ENCODE results near the gene TNFRSF21. TPM values are rescaled to one million over a fixed set of nuclear protein-coding genes. Genes with fewer than 3 reads are reported as not detected.

TNFRSF21 gene
- total and polyA plus RNA-seq, 10 of the 15 experiments (the other 5 are each of a cell fraction or from before 2014, with no cell fraction given) = 0.09 to 1.0 (median 0.27) TPM

- ChIA-PET CTCF (interaction anchor here (1.0 to 11.4 kb wide), 3 partner anchors 66 to 292 kb away, joined by 3 to 122 read pairs (median 3); no protein-coding TSS in a partner anchor), SMC1A (ENCODE audit: uncharacterized antibody, unreplicated experiment) (interaction anchor here (0.7 to 5.7 kb wide), 8 partner anchors 11 to 212 kb away, joined by 3 to 37 read pairs (median 4); no protein-coding TSS in a partner anchor), RAD21 (ENCODE audit: unreplicated experiment) (interaction anchor here (1.1 to 2.3 kb wide), 6 partner anchors 203 to 335 kb away, joined by 3 to 8 read pairs (median 4); no protein-coding TSS in a partner anchor), POLR2A (no interaction called here)
- no TSS peak for BruUV-seq (replicated peaks)
- Histone ChIP-seq H3K27me3 (replicated peaks in 1 of 2; ENCODE audit: control insufficient read depth in 2 of 2, insufficient read depth in 2 of 2, low read length in 1 of 2) (peaks cover 6 to 13% of the 10 kb centered on the region in 2 experiments; a peak in 3 of 4 replicates), H3K36me3 (ENCODE audit: control insufficient read depth in 2 of 2, insufficient read depth in 2 of 2, low read length in 1 of 2) (no peaks in the 10 kb centered on the region), H3K9ac (ENCODE audit: control insufficient read depth, insufficient read depth, low read length) (no peak overlapping the region), H3K4me3 (peak overlapping the region; percentile 65; the same call in 1 of the 2 replicates), H3K79me2 (ENCODE audit: control insufficient read depth, insufficient read depth, low read length) (no peaks in the 10 kb centered on the region), H3K9me3 (replicated peaks; ENCODE audit: control insufficient read depth, insufficient read depth, low read length) (no peaks in the 10 kb centered on the region), H4K20me1 (ENCODE audit: control insufficient read depth, insufficient read depth) (no peaks in the 10 kb centered on the region), H2AFZ (ENCODE audit: control insufficient read depth, low read depth, low read length) (no peak overlapping the region), H3K27ac (ENCODE audit: control insufficient read depth, insufficient read depth) (no peak overlapping the region), H3K4me2 (ENCODE audit: control insufficient read depth, insufficient read depth) (peak overlapping the region; percentile 91), H3K4me1 (ENCODE audit: control insufficient read depth, insufficient read depth, low read length) (no peaks in the 10 kb centered on the region)
- DNase-seq (ENCODE audit: low read depth, low spot score) = no peak
- FAIRE-seq = no peak
- in situ Hi-C loops (cut with MboI) = loop anchor here (5.0 kb wide), 1 partner anchor 211 kb away; no protein-coding TSS in a partner anchor
- no peak for TF ChIP-seq KAT2A (conservative IDR thresholded peaks at IDR 0.05; ENCODE audit: control insufficient read depth, low read depth, low read length)
- no peak for TF ChIP-seq TCF12 (IDR thresholded peaks at IDR 0.05; ENCODE audit: low read depth, low read length)
- peak; percentile 92 for TF ChIP-seq SUZ12 (IDR thresholded peaks at IDR 0.05; ENCODE audit: unreplicated experiment)
- no peak for TF ChIP-seq RAD21 (IDR thresholded peaks at IDR 0.05; ENCODE audit: insufficient read depth, low read depth, low read length)
- TF ChIP-seq MXI1 (IDR thresholded peaks at IDR 0.05; ENCODE audit: low read depth, low read length) = no peak
- ATAC-seq = no peak; the same call in 1 of the 3 replicates
- intact Hi-C loops (cut with micrococcal nuclease; ENCODE audit: unreplicated experiment) = no loop called here
- 2% methylated on average over 43 of the region's 48 CpGs for WGBS (ENCODE audit: insufficient coverage, insufficient replicate concordance, low lambda C conversion rate, missing lambda C conversion rate)
Measured at GRCh38 chr6:47308552-47309290, 984 bp downstream of the TNFRSF21 start.

- H3K4me1 ChIP-seq (ENCODE audit: control insufficient read depth, insufficient read depth, low read length) = no peaks in the 10 kb centered on the region
- no peaks in the 10 kb centered on the region for H4K20me1 ChIP-seq (ENCODE audit: control insufficient read depth, insufficient read depth)
- no peaks in the 10 kb centered on the region for H3K9me3 ChIP-seq (replicated peaks; ENCODE audit: control insufficient read depth, insufficient read depth, low read length)
- FAIRE-seq (no peak), DNase-seq (ENCODE audit: low read depth, low spot score) (no peak), ATAC-seq (no peak)
- TF ChIP-seq CREM (IDR thresholded peaks at IDR 0.05; ENCODE audit: low read depth) (no peak), PML (IDR thresholded peaks at IDR 0.05; ENCODE audit: low read length) (no peak), CHD2 (IDR thresholded peaks at IDR 0.05; ENCODE audit: borderline replicate concordance, low read depth, low read length) (no peak), BRCA1 (IDR thresholded peaks at IDR 0.05; ENCODE audit: low read depth, low read length) (no peak), POLR2A (IDR thresholded peaks at IDR 0.05; ENCODE audit: low read depth, low read length) (no peak), ESRRA (IDR thresholded peaks at IDR 0.05; ENCODE audit: low read length) (no peak)
- TF ChIP-seq, protein P1, sequence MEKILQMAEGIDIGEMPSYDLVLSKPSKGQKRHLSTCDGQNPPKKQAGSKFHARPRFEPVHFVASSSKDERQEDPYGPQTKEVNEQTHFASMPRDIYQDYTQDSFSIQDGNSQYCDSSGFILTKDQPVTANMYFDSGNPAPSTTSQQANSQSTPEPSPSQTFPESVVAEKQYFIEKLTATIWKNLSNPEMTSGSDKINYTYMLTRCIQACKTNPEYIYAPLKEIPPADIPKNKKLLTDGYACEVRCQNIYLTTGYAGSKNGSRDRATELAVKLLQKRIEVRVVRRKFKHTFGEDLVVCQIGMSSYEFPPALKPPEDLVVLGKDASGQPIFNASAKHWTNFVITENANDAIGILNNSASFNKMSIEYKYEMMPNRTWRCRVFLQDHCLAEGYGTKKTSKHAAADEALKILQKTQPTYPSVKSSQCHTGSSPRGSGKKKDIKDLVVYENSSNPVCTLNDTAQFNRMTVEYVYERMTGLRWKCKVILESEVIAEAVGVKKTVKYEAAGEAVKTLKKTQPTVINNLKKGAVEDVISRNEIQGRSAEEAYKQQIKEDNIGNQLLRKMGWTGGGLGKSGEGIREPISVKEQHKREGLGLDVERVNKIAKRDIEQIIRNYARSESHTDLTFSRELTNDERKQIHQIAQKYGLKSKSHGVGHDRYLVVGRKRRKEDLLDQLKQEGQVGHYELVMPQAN (conservative IDR thresholded peaks at IDR 0.05) = no peak
- ChIA-PET SMC1A (ENCODE audit: uncharacterized antibody, unreplicated experiment) (interaction anchor here (0.7 to 5.7 kb wide), 6 partner anchors 10 to 211 kb away, joined by 3 to 37 read pairs (median 4); no protein-coding TSS in a partner anchor), POLR2A (no interaction called here), RAD21 (ENCODE audit: unreplicated experiment) (interaction anchor here (0.7 to 2.3 kb wide), 5 partner anchors 53 to 336 kb away, joined by 3 to 8 read pairs (median 3); no protein-coding TSS in a partner anchor), CTCF (interaction anchor here (1.0 to 11.4 kb wide), 3 partner anchors 66 to 292 kb away, joined by 3 to 122 read pairs (median 3); no protein-coding TSS in a partner anchor)
- no peaks in the 10 kb centered on the region for H3K36me3 ChIP-seq (ENCODE audit: control insufficient read depth in 2 of 2, insufficient read depth in 2 of 2, low read length in 1 of 2)
- in situ Hi-C loops (cut with MboI) = loop anchor here (5.0 kb wide), 1 partner anchor 211 kb away; no protein-coding TSS in a partner anchor
- no peaks in the 10 kb centered on the region for H3K79me2 ChIP-seq (ENCODE audit: control insufficient read depth, insufficient read depth, low read length)
- intact Hi-C loops (cut with micrococcal nuclease; ENCODE audit: unreplicated experiment) = no loop called here
- 3% methylated on average over 3 of the region's 3 CpGs for WGBS (ENCODE audit: insufficient coverage, insufficient replicate concordance, low lambda C conversion rate, missing lambda C conversion rate)
- peaks cover 6 to 13% of the 10 kb centered on the region in 2 experiments; a peak in 3 of 4 replicates for H3K27me3 ChIP-seq (replicated peaks in 1 of 2; ENCODE audit: control insufficient read depth in 2 of 2, insufficient read depth in 2 of 2, low read length in 1 of 2)
- no peak overlapping the region for H3K9ac ChIP-seq (ENCODE audit: control insufficient read depth, insufficient read depth, low read length)
- H3K27ac ChIP-seq (ENCODE audit: control insufficient read depth, insufficient read depth) = no peak overlapping the region
- H3K4me3 ChIP-seq = no peak overlapping the region
- no peak overlapping the region for H2AFZ ChIP-seq (ENCODE audit: control insufficient read depth, low read depth, low read length)
- H3K4me2 ChIP-seq (ENCODE audit: control insufficient read depth, insufficient read depth) = no peak overlapping the region
- BruUV-seq (replicated peaks) = no TSS peak
Measured at GRCh38 chr6:47308198-47308517, 1.5 kb downstream of the TNFRSF21 start.
